ENCODE results near the gene APOL1.

APOL1 gene

DNA sequence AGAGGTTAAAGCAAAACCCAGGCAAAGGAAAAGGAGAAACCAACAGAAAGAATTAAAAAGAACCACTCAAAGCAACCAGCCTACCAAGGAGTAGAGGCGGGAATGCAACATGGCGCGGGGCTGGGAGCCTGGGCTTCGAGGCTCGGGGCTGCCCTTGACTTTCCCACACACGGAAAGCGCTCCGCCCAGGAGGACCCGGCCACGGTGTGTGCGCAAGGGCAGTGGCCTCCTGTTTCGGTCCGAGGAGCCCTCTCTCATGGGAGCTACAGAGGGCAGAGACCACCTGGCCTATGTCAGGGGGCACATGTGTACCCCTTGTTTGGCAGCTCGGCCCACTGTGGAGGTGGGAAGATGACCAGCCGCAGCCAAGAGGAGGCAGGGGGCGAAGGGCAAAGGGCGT lies 55.9 kb downstream of the APOL1 start:
- DNase-seq (ENCODE audit: low spot score): no peak

DNA sequence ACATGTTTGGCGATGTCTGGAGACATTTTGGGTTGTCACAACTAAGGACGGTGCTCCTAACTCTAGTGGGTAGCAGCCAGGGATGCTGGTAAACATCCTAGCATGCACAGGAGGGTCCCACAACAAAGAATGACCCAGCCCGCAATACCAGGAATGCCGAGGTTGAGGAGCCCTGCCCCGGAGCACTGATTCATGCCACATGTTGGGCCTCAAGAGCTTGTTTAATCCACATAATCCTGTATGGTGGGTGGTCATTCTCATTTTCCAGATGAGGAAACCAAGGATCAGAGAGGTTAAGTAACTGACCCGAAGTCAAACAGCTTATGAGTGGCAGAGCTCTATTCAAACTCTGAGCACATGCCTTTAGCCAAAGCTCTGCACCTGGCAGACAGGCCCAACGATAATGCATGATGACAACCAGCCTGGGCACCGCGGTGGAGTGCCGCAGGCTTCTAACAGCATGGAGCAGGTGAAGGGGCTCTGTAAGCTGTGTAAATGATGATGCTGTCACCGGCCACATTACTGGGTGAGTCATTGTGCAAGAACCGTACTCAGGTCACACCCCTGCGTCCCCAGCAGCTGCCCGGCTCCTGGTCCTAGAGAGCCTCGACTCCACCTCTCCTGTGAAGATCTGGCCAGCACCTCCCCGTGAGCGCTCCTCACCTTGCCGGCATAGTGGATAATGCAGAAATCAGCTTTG lies 58.6 kb downstream of the APOL1 start:
- no peak for DNase-seq (ENCODE audit: low spot score)

DNA sequence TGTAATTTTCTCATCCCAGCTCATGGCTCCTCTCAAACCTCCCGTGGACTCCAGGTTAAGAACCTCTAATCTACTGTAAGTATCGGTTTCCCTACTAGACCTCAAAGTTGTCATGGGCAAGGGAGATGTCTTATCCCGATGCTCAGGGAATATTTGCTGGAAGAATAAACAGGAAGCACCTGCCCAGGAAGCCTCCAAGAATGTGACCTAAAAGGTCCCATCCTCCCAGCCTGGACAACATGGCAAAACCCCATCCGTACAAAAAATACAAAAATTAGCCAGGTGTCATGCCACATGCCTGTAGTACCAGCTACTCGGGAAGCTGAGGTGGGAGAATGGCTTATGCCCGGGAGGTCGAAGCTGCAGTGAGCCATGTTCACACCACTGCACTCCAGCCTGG lies 62.4 kb downstream of the APOL1 start:
- DNase-seq (ENCODE audit: low spot score): no peak

DNA sequence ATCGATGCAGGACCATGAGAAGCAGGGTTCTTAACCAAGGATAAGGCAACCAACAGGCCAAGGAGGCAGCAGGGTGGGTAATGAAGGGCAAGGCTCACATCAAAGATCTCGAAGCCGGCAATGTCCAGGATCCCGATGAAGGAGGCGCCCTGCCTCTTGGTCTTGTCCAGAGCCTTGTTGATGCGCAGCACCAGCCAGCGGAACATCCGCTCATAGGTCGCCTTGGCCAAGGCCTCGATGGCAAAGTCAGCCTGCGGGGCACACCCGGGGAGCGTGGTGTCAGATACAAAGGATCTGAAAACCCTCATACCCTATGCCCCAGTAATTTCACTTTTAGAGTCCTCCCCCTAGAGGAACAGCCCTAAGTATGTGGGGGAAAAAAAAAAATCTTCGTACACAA lies 63.5 kb downstream of the APOL1 start:
- DNase-seq (ENCODE audit: low spot score): no peak

All from activated CD4-positive, alpha-beta T cell treated with anti-CD3 and anti-CD28 coated beads, Interleukin-2, Interleukin-4, amounts not matched to agents 100 ng/mL and 50 ng/mL, durations not matched to agents 16 hours and 8 hours (primary cell).